GM23338 (cell line): ENCODE data around the gene CHI3L1.

ENCODE experiments used
- CREB1 ChIP-seq: fragments of 250-450 bp; sonication (Bioruptor Pico); IDR thresholded peaks from 2 replicates; pipeline ENCODE4 v1.5.0; 2020; ENCODE audit warnings: low read depth, mild to moderate bottlenecking, moderate library complexity
- EZH2phosphoT487 ChIP-seq: fragments of 200-600 bp; sonication (generic); IDR thresholded peaks from one replicate; pipeline ENCODE4 v1.8.1; 2018; ENCODE audit warnings: antibody characterized with exemption; ENCODE audit not compliant: unreplicated experiment
- NANOG ChIP-seq: IDR thresholded peaks from 2 replicates; pipeline ENCODE4 v1.6.1; 2016; ENCODE audit warnings: antibody characterized with exemption, borderline replicate concordance
- TF ChIP-seq, protein P1 (sequence below), 2 experiments: fragments of 200-600 bp in 1 of 2; sonication (generic) in 1 of 2; conservative IDR thresholded peaks; 2 replicates each; pipeline versions ENCODE4 v1.5.1 to v1.6.1; 2016 to 2017; ENCODE audit warnings: antibody characterized with exemption in 2 of 2, low read depth in 2 of 2, mild to moderate bottlenecking in 2 of 2, moderate library complexity in 1 of 2

DNA sequence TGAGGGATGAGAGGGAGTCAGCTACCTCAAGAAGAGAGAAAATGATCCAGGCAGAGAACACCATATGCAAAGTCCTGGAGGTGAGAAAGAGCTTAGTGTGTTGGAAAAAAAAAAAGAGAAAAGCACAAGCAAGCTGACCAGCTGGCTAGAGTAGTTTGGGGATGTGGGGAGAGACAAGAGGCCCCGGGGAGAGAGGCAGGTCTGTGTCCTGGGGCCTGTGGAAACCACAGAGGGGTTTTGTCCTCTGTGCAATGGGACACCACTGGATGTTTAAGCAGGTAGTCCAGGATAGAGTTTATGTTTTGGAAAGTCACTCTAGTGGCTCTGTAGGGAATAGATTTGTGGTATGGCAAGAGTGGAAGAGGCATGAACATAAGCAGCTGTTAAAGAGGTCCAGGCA is 14.4 kb upstream of the CHI3L1 start:
- TF ChIP-seq EZH2phosphoT487, result no peak
- no peak for TF ChIP-seq NANOG
- TF ChIP-seq, protein P1, sequence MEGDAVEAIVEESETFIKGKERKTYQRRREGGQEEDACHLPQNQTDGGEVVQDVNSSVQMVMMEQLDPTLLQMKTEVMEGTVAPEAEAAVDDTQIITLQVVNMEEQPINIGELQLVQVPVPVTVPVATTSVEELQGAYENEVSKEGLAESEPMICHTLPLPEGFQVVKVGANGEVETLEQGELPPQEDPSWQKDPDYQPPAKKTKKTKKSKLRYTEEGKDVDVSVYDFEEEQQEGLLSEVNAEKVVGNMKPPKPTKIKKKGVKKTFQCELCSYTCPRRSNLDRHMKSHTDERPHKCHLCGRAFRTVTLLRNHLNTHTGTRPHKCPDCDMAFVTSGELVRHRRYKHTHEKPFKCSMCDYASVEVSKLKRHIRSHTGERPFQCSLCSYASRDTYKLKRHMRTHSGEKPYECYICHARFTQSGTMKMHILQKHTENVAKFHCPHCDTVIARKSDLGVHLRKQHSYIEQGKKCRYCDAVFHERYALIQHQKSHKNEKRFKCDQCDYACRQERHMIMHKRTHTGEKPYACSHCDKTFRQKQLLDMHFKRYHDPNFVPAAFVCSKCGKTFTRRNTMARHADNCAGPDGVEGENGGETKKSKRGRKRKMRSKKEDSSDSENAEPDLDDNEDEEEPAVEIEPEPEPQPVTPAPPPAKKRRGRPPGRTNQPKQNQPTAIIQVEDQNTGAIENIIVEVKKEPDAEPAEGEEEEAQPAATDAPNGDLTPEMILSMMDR (conservative IDR thresholded peaks at IDR 0.05; ENCODE audit: low read depth in 2 of 2), result no peak
- no peak for TF ChIP-seq CREB1
